GM18520 (cell line): ENCODE data around the gene SPRR2G.
"Not testable (repeated sequence)": the region's sequence is repeated elsewhere in the genome, so short reads cannot be mapped to it uniquely, and the experiment has no call there.

Experiments used
- ATAC-seq: cut with Tn5 transposase; IDR thresholded peaks from one replicate; pipeline ENCODE4 v1.9.1; 2021; ENCODE audit not compliant: unreplicated experiment

Gene SPRR2G

DNA sequence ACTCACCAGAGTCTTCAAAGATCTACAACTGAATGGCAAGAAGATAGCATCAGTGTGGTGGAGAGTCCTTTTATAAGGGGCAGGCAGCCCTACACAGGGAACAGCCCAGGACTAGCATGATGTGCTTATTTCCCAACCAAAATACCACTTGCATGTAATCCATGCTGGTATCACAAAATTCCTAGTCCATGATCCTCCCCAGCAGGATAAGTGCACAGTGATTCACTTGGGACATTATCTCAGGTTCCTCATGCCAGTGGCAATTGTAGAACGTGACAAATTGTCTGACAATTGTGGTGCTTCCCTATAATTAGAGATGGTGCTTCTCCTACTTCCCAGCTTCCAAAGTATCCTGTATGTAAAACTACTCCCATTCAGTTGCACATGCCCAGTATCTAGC, at the start of gene SPRR2G:
TSS of gene SPRR2G (minus strand) at position 45 of the 400 bp plus-strand sequence. CDS start 780 bp downstream, outside the sequence.
- no peak for ATAC-seq

- ATAC-seq = no peak
Observed at GRCh38 chr1:153195216-153195615, 44.5 kb upstream of the SPRR2G start.

- no peak for ATAC-seq
Observed at GRCh38 chr1:153194331-153195050, 43.8 kb upstream of the SPRR2G start.

DNA sequence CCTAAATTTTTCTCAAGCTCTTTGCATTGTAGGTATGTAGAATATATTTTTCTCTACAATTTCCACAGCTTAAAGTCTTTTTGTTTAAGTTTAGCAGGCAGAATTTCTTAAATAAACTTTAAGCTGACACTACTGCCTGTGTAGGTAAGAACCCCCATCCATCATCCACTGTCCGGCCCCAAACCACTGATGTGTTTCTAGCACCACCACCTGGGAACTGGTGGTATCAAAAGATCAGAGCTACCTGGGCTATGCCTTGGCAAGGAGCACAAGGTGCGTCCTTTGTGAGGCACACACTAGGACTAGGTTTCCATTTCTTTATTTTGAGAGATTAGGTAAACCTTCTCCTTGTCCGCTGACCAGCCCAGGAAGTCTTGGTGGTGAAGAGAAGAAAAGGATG, 42.0 kb upstream of the SPRR2G start:
- ATAC-seq = no peak

GRCh38 chr1:153190373-153190772, 39.7 kb upstream of the SPRR2G start:
- no peak for ATAC-seq

DNA sequence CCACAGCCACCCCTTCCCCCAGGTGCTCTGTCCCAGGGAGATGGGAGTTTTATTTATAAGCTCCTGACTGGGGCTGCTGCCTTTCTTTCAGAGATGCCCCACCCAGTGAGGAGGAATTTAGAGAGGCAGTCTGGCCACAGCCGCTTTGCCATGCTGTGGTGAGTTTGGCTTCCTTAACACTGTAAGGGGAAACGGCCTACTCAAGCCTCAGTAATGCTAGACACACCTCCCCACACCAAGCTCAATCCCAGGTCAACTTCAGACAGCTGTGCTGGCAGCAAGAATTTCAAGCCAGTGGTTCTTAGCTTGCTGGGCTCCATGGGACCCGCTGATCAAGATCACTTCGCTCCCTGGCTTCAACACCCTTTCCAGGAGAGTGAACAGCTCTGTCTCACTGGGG, 37.6 kb upstream of the SPRR2G start:
- not testable (repeated sequence) for ATAC-seq

DNA sequence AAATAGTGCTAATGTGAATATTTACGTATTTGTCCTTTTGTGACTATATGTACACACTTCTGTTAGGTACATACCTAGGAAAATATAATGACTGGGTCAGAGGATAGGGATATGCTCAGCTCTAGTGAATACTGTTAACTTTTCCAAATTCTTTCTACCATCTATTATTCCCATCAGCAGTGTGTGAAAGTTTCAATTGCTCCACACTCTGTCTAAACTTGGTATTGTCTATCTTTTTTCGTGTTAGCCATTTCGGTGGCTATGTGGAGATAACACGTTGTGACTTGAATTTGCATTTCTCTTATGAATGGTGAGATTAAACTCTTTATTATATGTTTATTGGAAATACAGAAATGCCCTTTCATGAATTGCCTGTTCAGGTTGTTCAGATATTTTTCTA, 29.9 kb upstream of the SPRR2G start:
- ATAC-seq = no peak

DNA sequence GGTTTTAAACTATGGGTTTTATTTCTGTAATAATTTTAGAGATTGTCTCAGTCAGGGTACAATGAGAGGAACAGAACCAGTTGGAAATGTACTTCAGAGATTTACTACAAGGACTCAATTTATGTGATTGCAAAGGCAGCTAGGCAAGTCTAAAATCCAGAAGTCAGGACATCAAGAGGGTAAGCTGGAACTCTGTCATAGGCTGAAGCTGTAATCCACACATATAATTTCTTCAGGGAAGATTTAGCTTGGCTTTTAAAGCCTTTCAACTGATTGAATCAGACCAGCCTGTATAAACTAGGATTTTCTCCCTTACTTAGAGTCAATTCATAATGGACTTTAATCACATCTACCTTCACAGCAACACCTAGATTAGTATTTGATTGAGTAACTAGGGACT, 28.2 kb upstream of the SPRR2G start:
- no peak for ATAC-seq

DNA sequence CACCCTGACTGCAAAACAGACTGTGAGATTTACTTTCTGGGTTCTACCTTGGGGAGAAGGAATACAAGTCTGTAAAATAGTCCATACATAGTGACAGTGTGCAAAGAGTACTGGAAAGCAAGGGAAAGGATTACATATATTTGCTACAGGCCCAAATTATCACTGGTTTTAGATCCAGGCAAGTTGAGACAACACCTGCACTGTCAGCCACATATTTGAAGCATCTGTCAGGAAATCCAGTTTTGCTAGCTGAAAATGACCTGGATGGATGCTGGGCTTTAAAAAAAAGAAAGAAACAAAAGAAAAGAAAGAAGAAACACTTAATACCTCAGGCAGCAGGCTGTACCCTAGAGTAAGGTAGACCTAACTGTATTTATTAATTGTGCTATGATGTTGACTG, 23.9 kb upstream of the SPRR2G start:
- no peak for ATAC-seq

- ATAC-seq = no peak
Observed at GRCh38 chr1:153168686-153169085, 18.0 kb upstream of the SPRR2G start.

DNA sequence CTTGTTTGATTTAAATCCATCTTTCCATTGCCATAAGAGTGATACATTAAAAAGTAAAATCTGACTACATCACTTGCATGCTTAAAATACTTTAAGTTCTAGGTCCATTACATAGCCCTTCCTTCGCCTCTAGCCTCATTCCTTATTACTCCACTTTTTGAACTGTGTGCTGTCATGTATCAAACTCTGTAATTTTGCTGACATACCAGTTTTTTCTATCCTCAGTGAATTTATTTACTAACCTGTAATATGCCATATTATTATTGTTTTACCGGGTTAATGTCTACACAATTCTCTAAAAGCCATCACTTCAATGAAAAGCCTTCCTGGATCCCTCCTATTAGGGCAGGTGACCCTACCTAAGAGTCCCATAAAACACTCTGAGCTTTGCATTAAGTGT, 4.9 kb upstream of the SPRR2G start:
- no peak for ATAC-seq

DNA sequence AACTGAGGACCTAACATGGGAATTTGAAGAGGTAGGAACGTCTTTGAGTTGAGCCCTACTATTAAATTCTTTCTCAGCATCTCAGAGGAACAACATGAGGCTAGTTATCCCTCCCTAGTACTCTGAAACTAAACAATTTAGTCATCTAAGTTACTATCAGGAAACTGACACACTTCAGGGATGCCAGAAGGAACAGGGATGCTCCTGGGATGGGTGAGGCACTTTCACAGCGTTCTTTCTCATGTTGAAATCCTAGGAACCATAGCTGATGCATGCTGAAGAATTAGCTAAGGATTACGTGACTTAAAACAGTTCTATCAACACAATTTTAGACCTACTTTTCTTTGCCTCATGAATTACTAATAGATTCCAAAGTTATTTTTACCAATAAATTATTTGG, 1.8 kb upstream of the SPRR2G start:
- ATAC-seq = no peak

DNA sequence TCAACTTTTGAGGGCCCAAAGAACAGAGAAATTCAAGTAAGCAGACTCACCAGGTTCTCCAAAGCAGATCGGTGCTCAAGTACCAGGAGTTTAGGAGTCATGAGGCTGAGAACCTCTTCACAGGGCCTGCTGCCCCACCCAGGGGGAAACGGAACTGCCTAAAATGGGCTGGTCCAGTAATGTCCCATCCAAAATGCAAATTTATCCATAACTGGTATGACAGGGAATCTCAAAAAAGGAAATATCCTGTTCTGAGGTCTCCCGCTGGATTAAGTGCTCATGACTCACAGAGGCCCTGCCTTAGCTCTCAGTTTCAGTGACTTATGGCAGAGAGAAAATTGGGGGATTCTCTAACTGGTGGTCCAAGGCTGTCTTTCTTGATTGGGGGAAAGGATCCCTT, 9.3 kb downstream of the SPRR2G start:
- ATAC-seq = no peak

DNA sequence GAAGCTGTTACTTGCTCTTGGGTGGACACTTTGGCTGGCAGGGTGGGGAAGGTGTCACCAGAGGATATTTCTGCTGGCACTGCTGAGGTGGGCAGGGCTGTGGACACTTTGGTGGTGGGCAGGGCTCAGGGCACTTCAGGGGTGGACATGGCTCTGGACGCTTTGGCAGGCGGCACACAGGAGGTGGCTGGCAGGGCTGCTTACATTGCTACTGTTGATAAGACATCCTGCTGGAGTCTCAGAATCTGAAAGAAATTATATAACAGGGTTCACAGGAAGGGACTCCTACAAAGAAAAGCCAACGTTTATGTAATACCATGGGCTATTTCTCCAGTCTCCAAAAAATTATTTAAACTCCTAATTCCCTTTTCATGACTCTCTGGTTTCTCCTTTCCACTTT, 10.2 kb downstream of the SPRR2G start:
- no peak for ATAC-seq

DNA sequence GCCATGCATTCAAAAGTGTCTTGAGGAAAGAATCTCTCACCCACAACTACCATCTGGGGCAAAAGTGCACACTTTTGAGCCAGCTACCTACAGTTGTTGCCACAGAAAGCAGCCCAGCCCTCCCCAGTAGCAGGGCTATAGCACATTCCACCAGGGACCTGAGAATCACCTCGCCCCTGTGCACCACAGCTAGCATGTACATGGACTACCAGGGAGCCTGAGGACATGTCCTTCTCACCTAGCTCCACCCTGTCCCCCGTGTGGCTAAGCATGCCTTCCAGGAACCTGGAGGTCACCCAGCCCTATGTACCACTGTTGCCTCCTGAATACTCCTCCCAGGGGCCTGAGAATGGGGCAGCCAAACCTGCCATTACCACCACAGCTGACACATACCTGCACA, 16.9 kb downstream of the SPRR2G start:
- ATAC-seq = no peak

DNA sequence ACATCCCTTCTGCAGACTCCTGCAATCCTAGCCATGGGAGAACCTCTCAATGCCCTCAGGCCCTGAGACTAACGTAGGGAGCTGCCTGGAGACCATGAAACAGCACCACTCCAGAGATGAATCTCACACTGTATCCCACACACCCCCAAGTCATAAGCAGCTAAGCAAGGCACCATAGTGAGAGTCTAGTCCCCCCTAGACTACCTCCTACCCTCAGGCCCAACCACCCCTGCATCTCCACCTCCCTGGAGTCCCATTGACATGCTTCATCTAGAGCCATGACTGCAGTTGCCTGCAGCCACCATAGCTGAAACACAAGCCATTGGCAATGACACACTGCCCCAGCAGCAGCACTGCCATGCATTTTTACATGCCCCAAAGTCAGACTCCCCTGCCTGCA, 17.4 kb downstream of the SPRR2G start:
- no peak for ATAC-seq

DNA sequence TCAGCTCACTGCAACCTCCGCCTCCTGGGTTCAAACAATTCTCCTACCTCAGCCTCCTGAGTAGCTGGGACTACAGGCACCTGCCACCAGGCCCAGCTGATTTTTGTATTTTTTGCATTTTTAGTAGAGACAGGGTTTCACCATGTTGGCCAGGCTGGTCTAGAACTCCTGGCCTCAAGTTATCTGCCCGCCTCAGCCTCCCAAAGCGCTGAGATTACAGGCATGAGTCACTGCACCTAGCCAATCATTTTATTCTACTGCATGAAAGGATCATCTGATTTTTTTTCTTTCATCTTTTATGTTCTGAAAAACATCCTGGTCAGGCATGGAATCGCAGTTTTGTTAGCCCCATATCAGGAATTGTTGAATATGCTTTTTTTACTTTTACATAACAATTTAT, 22.0 kb downstream of the SPRR2G start:
- not testable (repeated sequence) for ATAC-seq

GRCh38 chr1:153127296-153127695, 23.4 kb downstream of the SPRR2G start:
- ATAC-seq = no peak

DNA sequence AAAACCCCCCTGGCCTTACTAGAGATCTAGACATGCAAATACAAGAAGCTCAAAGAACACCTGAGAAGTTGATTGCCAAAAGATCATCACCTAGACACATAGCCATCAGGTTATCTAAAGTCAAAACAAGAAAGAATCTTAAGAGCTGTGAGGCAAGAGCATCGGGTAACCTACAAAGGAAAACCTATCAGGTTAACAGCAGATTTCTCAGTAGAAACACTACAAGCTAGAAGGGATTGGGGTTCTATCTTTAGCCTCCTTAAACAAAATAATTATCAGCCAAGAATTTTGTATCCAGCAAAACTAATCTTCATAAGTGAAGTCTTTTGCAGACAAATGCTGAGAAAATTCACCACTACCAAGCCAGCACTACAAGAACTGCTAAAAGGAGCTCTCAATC, 25.2 kb downstream of the SPRR2G start:
- ATAC-seq = no peak

DNA sequence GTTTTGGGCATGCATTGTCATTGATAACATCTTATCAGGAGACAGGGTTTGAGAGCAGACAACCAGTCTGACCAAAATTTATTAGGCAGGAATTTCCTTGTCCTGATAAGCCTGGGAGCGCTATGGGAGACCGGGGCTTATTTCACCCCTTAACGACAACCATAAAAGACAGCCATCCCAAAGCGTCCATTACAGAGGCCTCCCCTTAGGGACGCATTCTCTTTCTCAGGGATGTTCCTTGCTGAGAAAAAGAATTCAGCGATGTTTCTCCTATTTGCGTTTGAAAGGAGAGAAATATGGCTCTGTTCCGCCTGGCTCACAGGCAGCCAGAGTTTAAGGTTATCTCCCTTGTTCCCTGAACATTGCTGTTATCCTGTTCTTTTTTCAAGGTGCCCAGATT, 26.9 kb downstream of the SPRR2G start:
- not testable (repeated sequence) for ATAC-seq

DNA sequence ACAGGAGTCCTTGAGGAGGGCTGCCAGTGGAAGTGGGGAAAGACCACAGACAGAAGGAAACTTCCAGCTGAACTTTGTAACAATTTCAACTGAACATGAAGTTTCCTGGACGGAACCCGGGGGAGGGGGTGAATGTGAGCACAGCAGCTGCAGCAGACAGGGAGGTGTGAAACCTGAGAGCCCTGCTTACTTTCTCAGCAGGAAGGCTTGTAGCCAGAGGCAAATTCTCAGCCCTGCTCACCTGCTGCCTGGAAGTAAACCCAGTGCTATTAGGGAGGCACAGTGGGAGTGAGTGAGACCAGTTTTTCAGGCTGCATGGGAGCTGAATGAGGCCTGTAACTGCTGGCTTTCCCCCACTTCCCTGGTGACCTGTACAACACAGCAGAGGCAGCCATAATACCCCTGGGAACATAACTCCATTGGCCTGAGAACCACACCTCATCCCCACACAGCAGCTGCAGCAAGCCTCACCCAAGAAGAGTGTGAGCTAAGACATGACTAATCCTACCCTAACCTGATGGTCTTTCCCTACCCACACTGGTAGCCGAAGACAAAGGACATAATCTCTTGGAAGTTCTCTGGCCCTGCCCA, 27.8 kb downstream of the SPRR2G start:
- no peak for ATAC-seq

DNA sequence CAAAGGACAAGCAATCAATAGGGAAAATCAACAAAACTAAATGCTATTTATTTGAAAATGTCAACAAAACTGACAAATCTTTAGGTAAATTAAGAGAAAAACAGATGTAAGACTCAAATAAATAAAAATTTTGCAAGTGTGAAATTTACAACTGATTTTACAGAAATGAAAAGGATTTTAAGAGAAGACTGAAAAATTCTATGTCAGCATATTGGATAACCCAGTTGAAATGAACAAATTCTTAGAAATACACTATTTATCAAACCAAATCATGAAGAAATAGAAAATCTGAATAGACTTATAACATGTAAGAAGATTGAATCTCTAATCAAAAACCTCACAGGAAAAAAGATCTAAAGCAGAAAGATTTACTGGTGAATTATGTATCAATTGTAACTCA, 29.7 kb downstream of the SPRR2G start:
- ATAC-seq = no peak

- no peak for ATAC-seq
Observed at GRCh38 chr1:153119491-153119971, 31.2 kb downstream of the SPRR2G start.
